WTC11 (cell line): ENCODE measurements around the gene ICAM3. TPM values are rescaled to one million over a fixed set of nuclear protein-coding genes. Genes with fewer than 3 reads are reported as not detected.
A peak's percentile ranks its signal among the peaks of the same experiment; 100 is the strongest.

Experiments used
- AR ChIP-seq: fragments of 250-450 bp; sonication (Bioruptor Pico); IDR thresholded peaks from 2 replicates; pipeline ENCODE4 v1.9.0; 2021; ENCODE audit warnings: mild to moderate bottlenecking
- ARID4B ChIP-seq: sonication (generic); formaldehyde crosslinking; IDR thresholded peaks from 2 replicates; pipeline ENCODE4 v1.8.0; 2023; ENCODE audit warnings: missing genetic modification reagents, mild to moderate bottlenecking, borderline replicate concordance
- ATF2 ChIP-seq: sonication (generic); formaldehyde crosslinking; IDR thresholded peaks from 2 replicates; pipeline ENCODE4 v1.8.1; 2022; ENCODE audit warnings: low read depth, missing genetic modification reagents, borderline replicate concordance
- CBFB ChIP-seq: sonication (generic); formaldehyde crosslinking; IDR thresholded peaks from 2 replicates; pipeline ENCODE4 v1.8.1; 2022; ENCODE audit warnings: mild to moderate bottlenecking, low read depth, missing genetic modification reagents
- CDX4 ChIP-seq: fragments of 250-450 bp; sonication (Bioruptor Pico); IDR thresholded peaks from 2 replicates; pipeline ENCODE4 v1.9.0; 2021; ENCODE audit warnings: moderate library complexity, mild to moderate bottlenecking, inconsistent platforms, borderline replicate concordance
- E2F4 ChIP-seq: sonication (generic); formaldehyde crosslinking; IDR thresholded peaks from 2 replicates; pipeline ENCODE4 v1.8.1; 2022; ENCODE audit warnings: low read depth, mild to moderate bottlenecking, moderate library complexity, missing genetic modification reagents, borderline replicate concordance
- FOXP1 ChIP-seq: sonication (generic); formaldehyde crosslinking; IDR thresholded peaks from 2 replicates; pipeline ENCODE4 v1.8.0; 2022; ENCODE audit warnings: missing genetic modification reagents, mild to moderate bottlenecking, moderate library complexity, borderline replicate concordance
- GABPB1 ChIP-seq: sonication (generic); formaldehyde crosslinking; IDR thresholded peaks from 2 replicates; pipeline ENCODE4 v1.8.1; 2023; ENCODE audit warnings: mild to moderate bottlenecking, missing genetic modification reagents
- GTF2I ChIP-seq: fragments of 250-450 bp; sonication (Bioruptor Pico); conservative IDR thresholded peaks from 2 replicates; pipeline ENCODE4 v1.4.0; 2021; ENCODE audit warnings: mild to moderate bottlenecking
- JUN ChIP-seq: sonication (generic); formaldehyde crosslinking; IDR thresholded peaks from 2 replicates; pipeline ENCODE4 v1.8.0; 2023; ENCODE audit warnings: mild to moderate bottlenecking, missing genetic modification reagents
- MLX ChIP-seq: sonication (generic); formaldehyde crosslinking; IDR thresholded peaks from 2 replicates; pipeline ENCODE4 v1.8.1; 2023; ENCODE audit warnings: mild to moderate bottlenecking, missing genetic modification reagents, moderate library complexity
- NFE2L1 ChIP-seq: sonication (generic); formaldehyde crosslinking; IDR thresholded peaks from 2 replicates; pipeline ENCODE4 v1.8.1; 2023; ENCODE audit warnings: missing genetic modification reagents
- NR2C2 ChIP-seq: sonication (generic); formaldehyde crosslinking; IDR thresholded peaks from 2 replicates; pipeline ENCODE4 v1.8.0; 2022; ENCODE audit warnings: mild to moderate bottlenecking, missing genetic modification reagents
- NR3C1 ChIP-seq: sonication (generic); formaldehyde crosslinking; conservative IDR thresholded peaks from 2 replicates; pipeline ENCODE4 v1.8.1; 2023; ENCODE audit warnings: low read depth, mild to moderate bottlenecking, missing genetic modification reagents
- SOX15 ChIP-seq: fragments of 250-450 bp; sonication (Bioruptor Pico); IDR thresholded peaks from 2 replicates; pipeline ENCODE4 v1.9.0; 2021; ENCODE audit warnings: mild to moderate bottlenecking
- SP1 ChIP-seq: sonication (generic); formaldehyde crosslinking; conservative IDR thresholded peaks from 2 replicates; pipeline ENCODE4 v1.8.1; 2022; ENCODE audit warnings: missing genetic modification reagents
- TEAD1 ChIP-seq: sonication (generic); formaldehyde crosslinking; IDR thresholded peaks from 2 replicates; pipeline ENCODE4 v1.8.0; 2022; ENCODE audit warnings: mild to moderate bottlenecking, missing genetic modification reagents
- TEAD4 ChIP-seq: sonication (generic); formaldehyde crosslinking; IDR thresholded peaks from 2 replicates; pipeline ENCODE4 v1.8.0; 2022; ENCODE audit warnings: mild to moderate bottlenecking, missing genetic modification reagents
- ZMAT4 ChIP-seq: fragments of 250-450 bp; sonication (Bioruptor Pico); IDR thresholded peaks from 2 replicates; pipeline ENCODE4 v1.9.0; 2021; ENCODE audit warnings: mild to moderate bottlenecking
- ZNF232 ChIP-seq: sonication (generic); formaldehyde crosslinking; IDR thresholded peaks from 2 replicates; pipeline ENCODE4 v1.8.0; 2022; ENCODE audit warnings: mild to moderate bottlenecking, missing genetic modification reagents
- ZNF317 ChIP-seq: sonication (generic); formaldehyde crosslinking; IDR thresholded peaks from 2 replicates; pipeline ENCODE4 v1.8.1; 2023; ENCODE audit warnings: low read depth, mild to moderate bottlenecking, moderate library complexity, missing genetic modification reagents, borderline replicate concordance
- ZNF396 ChIP-seq: fragments of 250-450 bp; sonication (Bioruptor Pico); IDR thresholded peaks from 2 replicates; pipeline ENCODE4 v1.8.0; 2021; ENCODE audit warnings: mild to moderate bottlenecking, moderate library complexity, borderline replicate concordance
- ZNF512 ChIP-seq: sonication (generic); formaldehyde crosslinking; IDR thresholded peaks from 2 replicates; pipeline ENCODE4 v1.8.1; 2022; ENCODE audit warnings: missing genetic modification reagents, borderline replicate concordance
- total RNA-seq: library from RNA; stranded (reverse); gene quantifications from 3 replicates; pipeline ENCODE4 v1.2.3, GENCODE V29; 2021

The ICAM3 gene
- total RNA-seq, 1 experiment from 2014 or later: 18.7 TPM

- TF ChIP-seq CDX4 (no peak), ZMAT4 (no peak), ZNF512 (CRISPR knock-in tag) (no peak), ZNF396 (no peak), ATF2 (no peak), CBFB (no peak), ARID4B (CRISPR knock-in tag) (0 out of 2 replicates have a peak, but pooled peaks have one; percentile 76), FOXP1 (peak; percentile 78), ZNF317 (no peak), NFE2L1 (CRISPR knock-in tag) (peak; percentile 50; the same call in 1 of the 2 replicates), JUN (no peak), E2F4 (no peak), GTF2I (no peak), SP1 (no peak; the same call in 1 of the 2 replicates), NR3C1 (CRISPR knock-in tag) (peak; percentile 21; the same call in 1 of the 2 replicates), NR2C2 (CRISPR knock-in tag) (no peak), GABPB1 (CRISPR knock-in tag) (no peak), TEAD4 (CRISPR knock-in tag) (no peak), TEAD1 (CRISPR knock-in tag) (no peak), AR (CRISPR knock-in tag) (no peak), SOX15 (CRISPR knock-in tag) (no peak), MLX (CRISPR knock-in tag) (no peak), ZNF232 (CRISPR knock-in tag) (peak; percentile 45; the same call in 1 of the 2 replicates)
Observed at GRCh38 chr19:10352764-10353671, 13.6 kb upstream of the ICAM3 start (continued).
